GM12878 (cell line): ENCODE measurements around the gene HPSE2. TPM values are rescaled to one million over a fixed set of nuclear protein-coding genes. Genes with fewer than 3 reads are reported as not detected.

Experiments
- EED ChIP-seq: sonication (generic); IDR thresholded peaks from 2 replicates; pipeline ENCODE4 v1.6.1; 2016; ENCODE audit warnings: antibody characterized with exemption, low read depth
- HDGF ChIP-seq: fragments of 450-650 bp; IDR thresholded peaks from 2 replicates; pipeline ENCODE4 v1.6.1; 2016; ENCODE audit warnings: antibody characterized with exemption
- NFYA ChIP-seq: IDR thresholded peaks from 2 replicates; pipeline ENCODE4 v1.6.1; 2011; ENCODE audit warnings: low read depth, mild to moderate bottlenecking, low read length, improper control_type of control experiment, borderline replicate concordance
- NRF1 ChIP-seq: conservative IDR thresholded peaks from 2 replicates; pipeline ENCODE4 v1.6.1; 2011; ENCODE audit warnings: mild to moderate bottlenecking, low read depth, low read length, improper control_type of control experiment
- RFX5 ChIP-seq: IDR thresholded peaks from 2 replicates; pipeline ENCODE4 v1.6.1; 2011; ENCODE audit warnings: low read depth, low read length, improper control_type of control experiment
- WRNIP1 ChIP-seq: IDR thresholded peaks from 2 replicates; pipeline ENCODE4 v1.6.1; 2011; ENCODE audit warnings: low read depth, low read length, improper control_type of control experiment, borderline replicate concordance
- polyA plus RNA-seq, 11 experiments: library from polyadenylated mRNA; depleted of rRNA in 4 of 11; unstranded in 6 of 11; stranded (reverse) in 5 of 11; fragments of >200 nt; fragmentation: Nextera tagmentation in 4 of 11; fragmentation: Illumina TruSeq in 1 of 11; extraction: Ambion mirVana in 4 of 11; extraction: Trizol in 1 of 11; gene quantifications; 1 replicate in 1 of 11; 2 replicates in 10 of 11; pipeline versions ENCODE4 v1.2.1 to v1.2.3, GENCODE V29; 2011 to 2016; ENCODE audit warnings: inconsistent platforms in 2 of 11, missing spikeins in 2 of 11, low read depth in 1 of 11
- total RNA-seq, 4 experiments: library from RNA; depleted of rRNA in 3 of 4; stranded (reverse); fragments of >200 nt in 3 of 4; fragmentation: Illumina TruSeq in 1 of 4; extraction: Trizol in 1 of 4; gene quantifications; 2 replicates each; pipeline versions ENCODE4 v1.2.1 to v1.2.3, GENCODE V29; 2013 to 2021
- TF ChIP-seq, protein P1 (sequence below): fragments of 450-650 bp; IDR thresholded peaks from 2 replicates; pipeline ENCODE4 v1.6.1; 2018; ENCODE audit warnings: borderline replicate concordance, mild to moderate bottlenecking; ENCODE audit not compliant: partially characterized antibody
- TF ChIP-seq, protein P2 (sequence below): fragments of 450-650 bp; formaldehyde crosslinking; IDR thresholded peaks from 2 replicates; pipeline ENCODE4 v1.4.0; 2022; ENCODE audit warnings: mild to moderate bottlenecking, moderate library complexity

Gene HPSE2
- total and polyA plus RNA-seq, 10 of the 15 experiments (the other 5 are each of a cell fraction or from before 2014, with no cell fraction given): 0.06 TPM; not detected in 9

DNA sequence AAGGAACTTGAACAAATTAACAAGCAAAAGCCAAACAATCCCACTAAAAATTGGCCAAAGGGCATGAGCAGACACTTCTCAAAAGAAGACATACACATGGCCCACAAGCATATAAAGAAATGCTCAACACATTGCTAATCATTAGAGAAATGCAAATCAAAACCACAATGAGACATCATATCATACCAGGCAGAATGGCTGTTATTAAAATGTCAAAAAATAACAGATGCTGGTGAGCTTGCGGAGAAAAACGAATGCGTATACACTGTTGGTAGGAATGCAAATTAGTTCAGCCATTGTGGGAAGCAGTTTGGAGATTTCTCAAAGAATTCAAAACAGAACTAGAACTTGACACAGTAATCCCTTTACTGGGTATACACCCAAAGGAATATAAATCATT lies 477.2 kb downstream of the HPSE2 start (continued):
- TF ChIP-seq, protein P1, sequence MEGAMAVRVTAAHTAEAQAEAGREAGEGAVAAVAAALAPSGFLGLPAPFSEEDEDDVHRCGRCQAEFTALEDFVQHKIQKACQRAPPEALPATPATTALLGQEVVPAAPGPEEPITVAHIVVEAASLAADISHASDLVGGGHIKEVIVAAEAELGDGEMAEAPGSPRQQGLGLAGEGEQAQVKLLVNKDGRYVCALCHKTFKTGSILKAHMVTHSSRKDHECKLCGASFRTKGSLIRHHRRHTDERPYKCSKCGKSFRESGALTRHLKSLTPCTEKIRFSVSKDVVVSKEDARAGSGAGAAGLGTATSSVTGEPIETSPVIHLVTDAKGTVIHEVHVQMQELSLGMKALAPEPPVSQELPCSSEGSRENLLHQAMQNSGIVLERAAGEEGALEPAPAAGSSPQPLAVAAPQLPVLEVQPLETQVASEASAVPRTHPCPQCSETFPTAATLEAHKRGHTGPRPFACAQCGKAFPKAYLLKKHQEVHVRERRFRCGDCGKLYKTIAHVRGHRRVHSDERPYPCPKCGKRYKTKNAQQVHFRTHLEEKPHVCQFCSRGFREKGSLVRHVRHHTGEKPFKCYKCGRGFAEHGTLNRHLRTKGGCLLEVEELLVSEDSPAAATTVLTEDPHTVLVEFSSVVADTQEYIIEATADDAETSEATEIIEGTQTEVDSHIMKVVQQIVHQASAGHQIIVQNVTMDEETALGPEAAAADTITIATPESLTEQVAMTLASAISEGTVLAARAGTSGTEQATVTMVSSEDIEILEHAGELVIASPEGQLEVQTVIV: no peak
- TF ChIP-seq RFX5 (no peak), WRNIP1 (no peak), HDGF (no peak), EED (no peak), NRF1 (no peak), NFYA (no peak)
- TF ChIP-seq, protein P2, sequence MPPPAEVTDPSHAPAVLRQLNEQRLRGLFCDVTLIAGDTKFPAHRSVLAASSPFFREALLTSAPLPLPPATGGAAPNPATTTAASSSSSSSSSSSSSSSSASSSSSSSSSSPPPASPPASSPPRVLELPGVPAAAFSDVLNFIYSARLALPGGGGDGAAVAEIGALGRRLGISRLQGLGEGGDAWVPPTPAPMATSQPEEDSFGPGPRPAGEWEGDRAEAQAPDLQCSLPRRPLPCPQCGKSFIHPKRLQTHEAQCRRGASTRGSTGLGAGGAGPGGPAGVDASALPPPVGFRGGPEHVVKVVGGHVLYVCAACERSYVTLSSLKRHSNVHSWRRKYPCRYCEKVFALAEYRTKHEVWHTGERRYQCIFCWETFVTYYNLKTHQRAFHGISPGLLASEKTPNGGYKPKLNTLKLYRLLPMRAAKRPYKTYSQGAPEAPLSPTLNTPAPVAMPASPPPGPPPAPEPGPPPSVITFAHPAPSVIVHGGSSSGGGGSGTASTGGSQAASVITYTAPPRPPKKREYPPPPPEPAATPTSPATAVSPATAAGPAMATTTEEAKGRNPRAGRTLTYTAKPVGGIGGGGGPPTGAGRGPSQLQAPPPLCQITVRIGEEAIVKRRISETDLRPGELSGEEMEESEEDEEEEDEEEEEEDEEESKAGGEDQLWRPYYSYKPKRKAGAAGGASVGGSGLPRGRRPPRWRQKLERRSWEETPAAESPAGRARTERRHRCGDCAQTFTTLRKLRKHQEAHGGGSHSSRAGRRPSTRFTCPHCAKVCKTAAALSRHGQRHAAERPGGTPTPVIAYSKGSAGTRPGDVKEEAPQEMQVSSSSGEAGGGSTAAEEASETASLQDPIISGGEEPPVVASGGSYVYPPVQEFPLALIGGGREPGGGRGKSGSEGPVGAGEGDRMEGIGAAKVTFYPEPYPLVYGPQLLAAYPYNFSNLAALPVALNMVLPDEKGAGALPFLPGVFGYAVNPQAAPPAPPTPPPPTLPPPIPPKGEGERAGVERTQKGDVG (CRISPR knock-in tag): no peak
- TF ChIP-seq, all 136 proteins: peak for 0
